ENCODE data around the gene APOLD1. TPM values are rescaled to one million over a fixed set of nuclear protein-coding genes. Genes with fewer than 3 reads are reported as not detected.

The APOLD1 gene
- total RNA-seq, 1 donor from 2014 or later, result 7.4 TPM

DNA sequence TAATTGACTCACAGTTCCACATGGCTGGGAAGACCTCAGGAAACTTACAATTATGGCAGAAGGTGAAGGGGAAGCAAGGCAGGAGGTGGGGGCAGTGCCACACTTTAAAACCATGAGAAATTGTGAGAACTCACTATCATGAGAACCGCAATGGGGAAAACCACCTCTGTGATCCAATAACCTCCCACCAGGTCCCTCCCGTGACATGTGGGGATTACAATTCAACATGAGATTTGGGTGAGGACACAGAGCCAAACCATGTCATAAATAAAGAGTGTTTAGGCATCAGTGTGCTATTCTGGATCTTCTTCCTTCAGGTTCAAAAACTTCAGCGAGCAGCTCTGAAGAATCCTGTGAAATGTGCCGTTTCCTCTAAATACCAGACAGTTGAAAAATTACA lies 37.4 kb downstream of the APOLD1 start:
- no peaks in the 10 kb centered on the region for H3K9me3 ChIP-seq (ENCODE audit: low read depth)
- peaks cover 22% of the 10 kb centered on the region for H3K79me2 ChIP-seq (ENCODE audit: low read depth)
- H3K9ac ChIP-seq, result no peak overlapping the region
- H3K4me3 ChIP-seq, result no peak overlapping the region
- H3K36me3 Mint-ChIP-seq, result peaks cover 38% of the 10 kb centered on the region
- TF ChIP-seq, protein P1, sequence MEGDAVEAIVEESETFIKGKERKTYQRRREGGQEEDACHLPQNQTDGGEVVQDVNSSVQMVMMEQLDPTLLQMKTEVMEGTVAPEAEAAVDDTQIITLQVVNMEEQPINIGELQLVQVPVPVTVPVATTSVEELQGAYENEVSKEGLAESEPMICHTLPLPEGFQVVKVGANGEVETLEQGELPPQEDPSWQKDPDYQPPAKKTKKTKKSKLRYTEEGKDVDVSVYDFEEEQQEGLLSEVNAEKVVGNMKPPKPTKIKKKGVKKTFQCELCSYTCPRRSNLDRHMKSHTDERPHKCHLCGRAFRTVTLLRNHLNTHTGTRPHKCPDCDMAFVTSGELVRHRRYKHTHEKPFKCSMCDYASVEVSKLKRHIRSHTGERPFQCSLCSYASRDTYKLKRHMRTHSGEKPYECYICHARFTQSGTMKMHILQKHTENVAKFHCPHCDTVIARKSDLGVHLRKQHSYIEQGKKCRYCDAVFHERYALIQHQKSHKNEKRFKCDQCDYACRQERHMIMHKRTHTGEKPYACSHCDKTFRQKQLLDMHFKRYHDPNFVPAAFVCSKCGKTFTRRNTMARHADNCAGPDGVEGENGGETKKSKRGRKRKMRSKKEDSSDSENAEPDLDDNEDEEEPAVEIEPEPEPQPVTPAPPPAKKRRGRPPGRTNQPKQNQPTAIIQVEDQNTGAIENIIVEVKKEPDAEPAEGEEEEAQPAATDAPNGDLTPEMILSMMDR (IDR thresholded peaks at IDR 0.05), result no peak
- TF ChIP-seq EZH2 (IDR thresholded peaks at IDR 0.05) (no peak), EZH2phosphoT487 (IDR thresholded peaks at IDR 0.05) (no peak)
- H3K27ac Mint-ChIP-seq, result no peak overlapping the region
- H3K27me3 ChIP-seq, result no peaks in the 10 kb centered on the region
- H3K4me1 Mint-ChIP-seq, result peaks cover 3% of the 10 kb centered on the region
- H3K36me3 ChIP-seq, result peaks cover 28% of the 10 kb centered on the region
- H2AFZ ChIP-seq (replicated peaks), result no peak overlapping the region
- no peaks in the 10 kb centered on the region for H3K9me3 Mint-ChIP-seq
- no peak for DNase-seq (ENCODE audit: low spot score)
- no peaks in the 10 kb centered on the region for H3K27me3 Mint-ChIP-seq (ENCODE audit: insufficient read depth, low read depth)
- H3K4me1 ChIP-seq, result no peaks in the 10 kb centered on the region
- H4K20me1 ChIP-seq (ENCODE audit: low read depth), result peaks cover 17% of the 10 kb centered on the region
- H3K4me3 Mint-ChIP-seq, result no peak overlapping the region
- no peak overlapping the region for H3K4me2 ChIP-seq
- H3F3A ChIP-seq (ENCODE audit: low read depth), result peaks cover 11% of the 10 kb centered on the region
- no peak overlapping the region for H3K27ac ChIP-seq

DNA sequence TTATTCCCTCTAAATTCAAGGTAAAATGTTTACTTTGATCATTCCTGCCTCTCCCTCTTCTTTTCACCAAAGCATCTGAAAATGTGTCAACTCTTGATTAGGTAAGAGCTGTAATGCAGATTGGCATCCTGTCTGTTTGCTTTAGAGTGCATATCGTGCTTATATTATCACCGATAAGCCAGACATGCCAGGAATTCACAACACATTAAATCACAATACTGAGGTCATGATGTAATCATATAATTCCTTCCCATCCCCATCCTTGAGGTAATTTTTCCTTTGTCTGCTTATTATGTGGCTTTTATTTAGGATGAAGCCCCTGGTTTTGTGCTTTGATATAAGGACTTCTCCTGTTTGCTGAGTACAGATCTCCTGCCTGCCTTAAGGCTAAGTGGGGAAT lies 37.8 kb downstream of the APOLD1 start:
- H3K4me1 Mint-ChIP-seq, result peaks cover 3% of the 10 kb centered on the region
- H3K9me3 Mint-ChIP-seq, result no peaks in the 10 kb centered on the region
- no peak for DNase-seq (ENCODE audit: low spot score)
- H3K27me3 Mint-ChIP-seq (ENCODE audit: insufficient read depth, low read depth), result no peaks in the 10 kb centered on the region
- H3K27ac Mint-ChIP-seq, result no peak overlapping the region
- Histone ChIP-seq H3K79me2 (ENCODE audit: low read depth) (peaks cover 18% of the 10 kb centered on the region), H3K4me3 (no peak overlapping the region), H3K4me1 (no peaks in the 10 kb centered on the region), H3K9ac (no peak overlapping the region), H3K27ac (no peak overlapping the region), H3K4me2 (no peak overlapping the region), H3K9me3 (ENCODE audit: low read depth) (no peaks in the 10 kb centered on the region), H2AFZ (replicated peaks) (no peak overlapping the region), H3K27me3 (no peaks in the 10 kb centered on the region), H3F3A (ENCODE audit: low read depth) (peaks cover 11% of the 10 kb centered on the region), H4K20me1 (ENCODE audit: low read depth) (peaks cover 17% of the 10 kb centered on the region), H3K36me3 (peaks cover 32% of the 10 kb centered on the region)
- TF ChIP-seq, protein P1 (IDR thresholded peaks at IDR 0.05), result no peak
- TF ChIP-seq EZH2 (IDR thresholded peaks at IDR 0.05), result no peak
- no peak for TF ChIP-seq EZH2phosphoT487 (IDR thresholded peaks at IDR 0.05)
- H3K4me3 Mint-ChIP-seq, result no peak overlapping the region
- peaks cover 39% of the 10 kb centered on the region for H3K36me3 Mint-ChIP-seq

DNA sequence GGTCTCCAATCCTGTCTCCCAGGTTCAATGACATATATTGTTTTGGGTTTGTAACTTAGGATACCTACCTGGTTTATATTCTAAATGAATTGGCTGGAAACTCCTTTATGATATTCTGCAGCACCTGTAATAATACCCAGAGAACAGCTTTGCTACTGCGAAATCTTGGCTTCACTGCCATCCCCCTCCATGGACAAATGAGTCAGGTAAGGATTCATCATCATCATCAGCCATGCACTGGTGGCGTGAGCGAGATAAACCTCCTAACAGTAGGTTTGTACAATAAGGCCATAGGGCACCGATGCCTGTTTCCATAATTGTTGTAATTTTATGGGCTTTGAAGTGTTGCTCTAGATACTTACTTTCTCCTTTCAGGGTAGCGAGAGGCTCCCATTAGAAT lies 38.4 kb downstream of the APOLD1 start:
- H3K27me3 Mint-ChIP-seq (ENCODE audit: insufficient read depth, low read depth), result no peaks in the 10 kb centered on the region
- Histone ChIP-seq H3K9ac (no peak overlapping the region), H3K27ac (no peak overlapping the region), H3K4me3 (no peak overlapping the region), H4K20me1 (ENCODE audit: low read depth) (peaks cover 13% of the 10 kb centered on the region), H3K4me2 (no peak overlapping the region), H2AFZ (replicated peaks) (no peak overlapping the region), H3F3A (ENCODE audit: low read depth) (peaks cover 11% of the 10 kb centered on the region), H3K9me3 (ENCODE audit: low read depth) (no peaks in the 10 kb centered on the region), H3K27me3 (no peaks in the 10 kb centered on the region), H3K79me2 (ENCODE audit: low read depth) (peaks cover 15% of the 10 kb centered on the region), H3K4me1 (no peaks in the 10 kb centered on the region), H3K36me3 (peaks cover 37% of the 10 kb centered on the region)
- no peaks in the 10 kb centered on the region for H3K9me3 Mint-ChIP-seq
- H3K27ac Mint-ChIP-seq, result no peak overlapping the region
- peaks cover 39% of the 10 kb centered on the region for H3K36me3 Mint-ChIP-seq
- H3K4me1 Mint-ChIP-seq, result peaks cover 3% of the 10 kb centered on the region
- DNase-seq (ENCODE audit: low spot score), result no peak
- TF ChIP-seq EZH2 (IDR thresholded peaks at IDR 0.05) (no peak), EZH2phosphoT487 (IDR thresholded peaks at IDR 0.05) (no peak)
- TF ChIP-seq, protein P1 (IDR thresholded peaks at IDR 0.05), result no peak
- H3K4me3 Mint-ChIP-seq, result no peak overlapping the region
